Natural killer cell (primary cell): ENCODE measurements around the gene MAP2K7. TPM values are rescaled to one million over a fixed set of nuclear protein-coding genes. Genes with fewer than 3 reads are reported as not detected.
A peak's percentile ranks its signal among the peaks of the same experiment; 100 is the strongest.

Source experiments
- ATAC-seq, 3 donors: fragments of 150-1000 bp in 2 of 3; fragments of 200-7000 bp in 1 of 3; cut with Tn5 transposase; 1 replicate in 1 of 3; 2 replicates in 2 of 3; pipeline ENCODE4 v1.10.0; 2021; ENCODE audit warnings: mild to moderate bottlenecking in 2 of 3, moderate library complexity in 2 of 3
- DNase-seq, 2 donors: peaks; one replicate each; pipeline versions ENCODE4 v3.0.0 to v3.0.0-alpha.2; 2013 to 2021; ENCODE audit warnings: mixed read lengths in 1 of 2
- H3K27ac ChIP-seq: one replicate; pipeline ENCODE4 v1.5.1; 2013; ENCODE audit warnings: mild to moderate bottlenecking, low read length
- H3K27me3 ChIP-seq: one replicate; pipeline ENCODE4 v1.6.1; 2013; ENCODE audit warnings: low read length; ENCODE audit not compliant: control insufficient read depth, insufficient read depth
- H3K36me3 ChIP-seq: one replicate; pipeline ENCODE4 v1.6.1; 2013; ENCODE audit warnings: low read length; ENCODE audit not compliant: control insufficient read depth, insufficient read depth
- H3K4me1 ChIP-seq: one replicate; pipeline ENCODE4 v1.6.1; 2013; ENCODE audit warnings: low read length; ENCODE audit not compliant: control insufficient read depth, insufficient read depth
- H3K4me3 ChIP-seq: one replicate; pipeline ENCODE4 v1.5.1; 2013; ENCODE audit warnings: low read length
- H3K9me3 ChIP-seq: one replicate; pipeline ENCODE4 v1.6.1; 2013; ENCODE audit warnings: low read length; ENCODE audit not compliant: control insufficient read depth, insufficient read depth
- H3K27ac Mint-ChIP-seq, 2 donors: one replicate each; pipeline ENCODE4 v1.8.0; 2022; ENCODE audit warnings: mild to moderate bottlenecking in 2 of 2, mixed read lengths in 2 of 2, moderate library complexity in 1 of 2
- H3K27me3 Mint-ChIP-seq, 2 donors: one replicate each; pipeline ENCODE4 v1.8.0; 2022; ENCODE audit warnings: low read depth in 2 of 2, mixed read lengths in 2 of 2
- H3K36me3 Mint-ChIP-seq: one replicate; pipeline ENCODE4 v1.8.0; 2022; ENCODE audit warnings: mixed read lengths
- H3K4me1 Mint-ChIP-seq, 2 donors: one replicate each; pipeline ENCODE4 v1.8.0; 2022; ENCODE audit warnings: mixed read lengths in 2 of 2
- H3K4me3 Mint-ChIP-seq: one replicate; pipeline ENCODE4 v1.8.0; 2022; ENCODE audit warnings: mild to moderate bottlenecking, moderate library complexity, mixed read lengths
- H3K9me3 Mint-ChIP-seq, 2 donors: one replicate each; pipeline ENCODE4 v1.8.0; 2022; ENCODE audit warnings: mixed read lengths in 2 of 2
- CTCF ChIP-seq: fragments of 200-600 bp; IDR thresholded peaks from one replicate; pipeline ENCODE4 v1.8.0; 2022; ENCODE audit warnings: antibody characterized with exemption
- WGBS: methylation state at CpG from one replicate; pipeline ENCODE4 v1.1.7; 2013; ENCODE audit warnings: missing lambda C conversion rate; ENCODE audit not compliant: insufficient coverage; 5-methylcytosine and 5-hydroxymethylcytosine counted together
- intact Hi-C: fragments of 100-400 bp; cut with micrococcal nuclease; formaldehyde crosslinking; loops from one replicate; pipeline ENCODE4 v1.14.2; 2022
- total RNA-seq, 4 donors: library from RNA; stranded (reverse); fragments of 120-200 nt in 1 of 4; gene quantifications; one replicate each; pipeline versions ENCODE4 v1.2.3 to v1.2.4, GENCODE V29; 2013 to 2022

Gene MAP2K7
- total RNA-seq, 3 donors from 2014 or later (not counting 1 experiment from before 2014, with no cell fraction given): 131 to 218 (median 159) TPM

GRCh38 chr19:7931221-7932061, 27.8 kb downstream of the MAP2K7 start:
- TF ChIP-seq CTCF: no peak
- Mint-ChIP-seq H3K36me3 (no peaks in the 10 kb centered on the region), H3K27ac (peak overlapping the region in 1 of 2 donors; percentile 80), H3K4me1 (peaks cover 0 to 11% of the 10 kb centered on the region in 2 donors), H3K9me3 (no peaks in the 10 kb centered on the region), H3K27me3 (no peaks in the 10 kb centered on the region), H3K4me3 (no peak overlapping the region)
- peaks cover 53% of the 10 kb centered on the region for H3K36me3 ChIP-seq
- DNase-seq (no peak), ATAC-seq (no peak)
- H3K4me1 ChIP-seq: peaks cover 10% of the 10 kb centered on the region
- H3K27me3 ChIP-seq: no peaks in the 10 kb centered on the region
- no peak overlapping the region for H3K4me3 ChIP-seq
- no peak overlapping the region for H3K27ac ChIP-seq
- 96% methylated on average over 36 of the region's 36 CpGs for WGBS
- H3K9me3 ChIP-seq: no peaks in the 10 kb centered on the region
- intact Hi-C loops: no loop called here

GRCh38 chr19:7932276-7932929, 28.7 kb downstream of the MAP2K7 start:
- no peaks in the 10 kb centered on the region for H3K36me3 Mint-ChIP-seq
- H3K27me3 ChIP-seq: no peaks in the 10 kb centered on the region
- intact Hi-C loops: no loop called here
- H3K36me3 ChIP-seq: peaks cover 59% of the 10 kb centered on the region
- H3K27ac ChIP-seq: no peak overlapping the region
- H3K4me3 Mint-ChIP-seq: no peak overlapping the region
- no peak overlapping the region for H3K27ac Mint-ChIP-seq
- H3K27me3 Mint-ChIP-seq: no peaks in the 10 kb centered on the region
- DNase-seq: no peak
- WGBS: 97% methylated on average over 31 of the region's 32 CpGs
- H3K9me3 ChIP-seq: no peaks in the 10 kb centered on the region
- H3K9me3 Mint-ChIP-seq: no peaks in the 10 kb centered on the region
- peaks cover 9% of the 10 kb centered on the region for H3K4me1 ChIP-seq
- H3K4me3 ChIP-seq: no peak overlapping the region
- peaks cover 0 to 8% of the 10 kb centered on the region in 2 donors for H3K4me1 Mint-ChIP-seq
- no peak for TF ChIP-seq CTCF
- no peak for ATAC-seq

GRCh38 chr19:7932930-7933300, 29.2 kb downstream of the MAP2K7 start:
- Mint-ChIP-seq H3K4me3 (no peak overlapping the region), H3K27ac (no peak overlapping the region), H3K9me3 (no peaks in the 10 kb centered on the region), H3K27me3 (no peaks in the 10 kb centered on the region), H3K36me3 (no peaks in the 10 kb centered on the region), H3K4me1 (peaks cover 0 to 8% of the 10 kb centered on the region in 2 donors)
- TF ChIP-seq CTCF: no peak
- intact Hi-C loops: no loop called here
- Histone ChIP-seq H3K4me3 (no peak overlapping the region), H3K4me1 (peaks cover 9% of the 10 kb centered on the region), H3K36me3 (peaks cover 62% of the 10 kb centered on the region), H3K27me3 (no peaks in the 10 kb centered on the region), H3K27ac (no peak overlapping the region), H3K9me3 (no peaks in the 10 kb centered on the region)
- 93% methylated on average over 10 of the region's 10 CpGs for WGBS
- ATAC-seq (no peak), DNase-seq (no peak)
